OCI-LY1 (cell line): ENCODE results near the gene PRLH.

Experiments
- EZH2 ChIP-seq: fragments of 200-600 bp; sonication (generic), shearing (Covaris generic); IDR thresholded peaks from 2 replicates; pipeline ENCODE4 v1.8.0; 2017; ENCODE audit warnings: borderline replicate concordance, mixed run types, mild to moderate bottlenecking, antibody characterized with exemption, low read length, moderate library complexity, mixed read lengths
- TF ChIP-seq, protein P1 (sequence below): fragments of 200-600 bp; sonication (generic), shearing (Covaris generic); IDR thresholded peaks from 2 replicates; pipeline ENCODE4 v1.5.1; 2017; ENCODE audit warnings: mild to moderate bottlenecking, antibody characterized with exemption, low read length, moderate library complexity, mixed read lengths

DNA sequence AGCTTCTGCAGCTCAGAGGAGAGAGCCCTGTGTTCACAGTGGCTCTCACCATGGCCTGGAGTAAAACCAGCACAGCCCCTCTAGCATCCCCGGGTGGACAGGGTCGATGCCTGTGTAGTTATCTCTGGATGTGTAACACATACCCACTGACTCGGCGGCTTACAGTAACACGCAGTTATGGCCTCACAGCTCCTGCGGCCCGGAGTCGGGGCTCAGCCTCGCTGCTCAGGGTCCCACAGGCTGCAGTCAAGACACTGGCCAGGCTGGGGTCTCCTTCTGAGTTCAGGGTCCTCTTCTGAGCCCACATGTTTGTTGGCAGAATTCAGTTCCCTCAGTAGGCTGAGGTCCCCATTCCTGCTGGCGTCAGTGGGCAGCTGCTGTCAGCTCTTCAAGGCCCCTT lies 26.7 kb downstream of the PRLH start:
- TF ChIP-seq, protein P1, sequence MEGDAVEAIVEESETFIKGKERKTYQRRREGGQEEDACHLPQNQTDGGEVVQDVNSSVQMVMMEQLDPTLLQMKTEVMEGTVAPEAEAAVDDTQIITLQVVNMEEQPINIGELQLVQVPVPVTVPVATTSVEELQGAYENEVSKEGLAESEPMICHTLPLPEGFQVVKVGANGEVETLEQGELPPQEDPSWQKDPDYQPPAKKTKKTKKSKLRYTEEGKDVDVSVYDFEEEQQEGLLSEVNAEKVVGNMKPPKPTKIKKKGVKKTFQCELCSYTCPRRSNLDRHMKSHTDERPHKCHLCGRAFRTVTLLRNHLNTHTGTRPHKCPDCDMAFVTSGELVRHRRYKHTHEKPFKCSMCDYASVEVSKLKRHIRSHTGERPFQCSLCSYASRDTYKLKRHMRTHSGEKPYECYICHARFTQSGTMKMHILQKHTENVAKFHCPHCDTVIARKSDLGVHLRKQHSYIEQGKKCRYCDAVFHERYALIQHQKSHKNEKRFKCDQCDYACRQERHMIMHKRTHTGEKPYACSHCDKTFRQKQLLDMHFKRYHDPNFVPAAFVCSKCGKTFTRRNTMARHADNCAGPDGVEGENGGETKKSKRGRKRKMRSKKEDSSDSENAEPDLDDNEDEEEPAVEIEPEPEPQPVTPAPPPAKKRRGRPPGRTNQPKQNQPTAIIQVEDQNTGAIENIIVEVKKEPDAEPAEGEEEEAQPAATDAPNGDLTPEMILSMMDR = no peak
- TF ChIP-seq EZH2 = no peak
